Pancreas (tissue), 10 donors: ENCODE results near the gene TNFAIP8L1. TPM values are rescaled to one million over a fixed set of nuclear protein-coding genes. Genes with fewer than 3 reads are reported as not detected.

Source experiments
- ATAC-seq, 4 donors: fragments of 200-7000 bp; cut with Tn5 transposase; one replicate each; pipeline versions ENCODE4 v1.8.0 to v1.9.1; 2020; ENCODE audit warnings: mild to moderate bottlenecking in 4 of 4, moderate library complexity in 4 of 4
- DNase-seq, 6 donors: peaks; one replicate each; pipeline ENCODE4 v3.0.0-alpha.2; 2020
- FAIRE-seq: peaks from 2 replicates; lab custom pipeline; 2012; peaks lifted over from hg19 to GRCh38; lab: Jason Lieb, UNC
- H3K27ac ChIP-seq, 4 donors: fragments of 200-600 bp; sonication (generic); 1 replicate in 3 of 4; 2 replicates in 1 of 4; pipeline versions ENCODE4 v1.5.0 to v1.8.0; 2020
- H3K27me3 ChIP-seq, 4 donors: fragments of 200-600 bp; one replicate each; pipeline ENCODE4 v1.8.0; 2021
- H3K36me3 ChIP-seq, 3 donors: fragments of 200-600 bp; sonication (generic) in 1 of 3; one replicate each; pipeline versions ENCODE4 v1.5.0 to v1.8.0; 2020 to 2021
- H3K4me1 ChIP-seq, 3 donors: fragments of 200-600 bp; one replicate each; pipeline ENCODE4 v1.8.0; 2021
- H3K4me3 ChIP-seq, 4 donors: fragments of 200-600 bp; sonication (generic) in 2 of 4; one replicate each; pipeline versions ENCODE4 v1.5.0 to v1.8.0; 2020 to 2021
- H3K9me3 ChIP-seq, 4 donors: fragments of 200-600 bp; one replicate each; pipeline ENCODE4 v1.8.0; 2021
- CTCF ChIP-seq, 4 donors: fragments of 200-600 bp; sonication (generic) in 3 of 4; IDR thresholded peaks; one replicate each; pipeline versions ENCODE4 v1.5.0 to v1.8.0; 2021; ENCODE audit warnings: antibody characterized with exemption in 4 of 4
- WGBS, 2 donors: extraction: QIAGEN DNeasy Blood & Tissue Kit; methylation state at CpG; one replicate each; pipeline ENCODE4 v1.1.7; 2013; 5-methylcytosine and 5-hydroxymethylcytosine counted together
- intact Hi-C, 3 donors: fragments of 100-400 bp; cut with DNase I; formaldehyde crosslinking; loops; one replicate each; pipeline versions ENCODE4 v1.11.1 to v1.14.2; 2022
- polyA plus RNA-seq, 2 donors: library from polyadenylated mRNA; stranded (reverse); fragments of 200-250 nt; gene quantifications; one replicate each; pipeline ENCODE4 v1.2.3, GENCODE V29; 2013
- total RNA-seq, 6 donors: library from RNA; stranded (reverse); fragmentation: NEBNext Ultra II Directional in 4 of 6; extraction: Animal tissue kit (Norgen Biotek cat#: 25700) in 4 of 6; gene quantifications; one replicate each; pipeline versions ENCODE4 v1.2.1 to v1.2.4, GENCODE V29; 2021 to 2023
- donor health status: healthy with polysubstance abuse.
- donor health status: DM: no; HTN: no; CAD: no; lungs with moderate emphysema.
- donor health status: DM: no; HTN: no; CAD: no.
- donor health status: control.
- donor health status: control.
- donor health status: Bipolar disorder and iron deficiency.
- donor health status: DM: yes; HTN: yes; CAD: no.
- donor health status: DM: no; HTN: no; CAD: no.
- donor health status: DM: no; HTN: no; CAD: no.
- donor health status: DM: yes; HTN: yes; CAD: no.

TNFAIP8L1 gene
- total and polyA plus RNA-seq, 8 donors, result 1.2 to 3.6 (median 2.4) TPM

GRCh38 chr19:4636761-4637160 is 2.6 kb upstream of the TNFAIP8L1 start:
- Histone ChIP-seq H3K9me3 (no peaks in the 10 kb centered on the region), H3K27me3 (no peaks in the 10 kb centered on the region), H3K4me1 (peaks cover 0 to 13% (median 0%) of the 10 kb centered on the region in 3 donors), H3K4me3 (peak overlapping the region in 1 of 4 donors; percentile 50), H3K27ac (no peak overlapping the region), H3K36me3 (no peaks in the 10 kb centered on the region)
- WGBS, 2 donors, result 41 to 44% methylated on average over 8 of the region's 8 CpGs
- FAIRE-seq (no peak), DNase-seq (no peak), ATAC-seq (no peak)
- intact Hi-C loops, result no loop called here
- no peak for TF ChIP-seq CTCF (IDR thresholded peaks at IDR 0.05)

GRCh38 chr19:4638317-4638716 is 999 bp upstream of the TNFAIP8L1 start:
- DNase-seq, result peak in 1 of 6 donors; percentile 18
- no peaks in the 10 kb centered on the region for H3K9me3 ChIP-seq
- intact Hi-C loops, result no loop called here
- H3K27me3 ChIP-seq, result no peaks in the 10 kb centered on the region
- WGBS, 2 donors, result 74 to 78% methylated on average over 11 of the region's 11 CpGs
- no peak for ATAC-seq
- H3K27ac ChIP-seq, result peak overlapping the region in 2 of 4 donors; percentile 43 to 53
- peaks cover 0 to 13% (median 0%) of the 10 kb centered on the region in 3 donors for H3K4me1 ChIP-seq
- no peak for FAIRE-seq
- H3K4me3 ChIP-seq, result no peak overlapping the region
- H3K36me3 ChIP-seq, result no peaks in the 10 kb centered on the region
- TF ChIP-seq CTCF (IDR thresholded peaks at IDR 0.05), result no peak

GRCh38 chr19:4639531-4640246 is 373 bp downstream of the TNFAIP8L1 start:
- intact Hi-C loops, result no loop called here
- Histone ChIP-seq H3K9me3 (no peaks in the 10 kb centered on the region), H3K27me3 (no peaks in the 10 kb centered on the region), H3K27ac (no peak overlapping the region), H3K36me3 (no peaks in the 10 kb centered on the region), H3K4me3 (peak overlapping the region; percentile 36 to 72 (median 56)), H3K4me1 (peaks cover 0 to 6% (median 0%) of the 10 kb centered on the region in 3 donors)
- no peak for TF ChIP-seq CTCF (IDR thresholded peaks at IDR 0.05)
- DNase-seq (peak in 4 of 6 donors; percentile 53 to 84 (median 65)), FAIRE-seq (no peak), ATAC-seq (no peak)
- WGBS, 2 donors, result 9 to 13% methylated on average over 30 to 39 of the region's 39 CpGs

GRCh38 chr19:4640247-4641000 is 1.1 kb downstream of the TNFAIP8L1 start:
- Histone ChIP-seq H3K27me3 (no peaks in the 10 kb centered on the region), H3K27ac (no peak overlapping the region), H3K4me3 (peak overlapping the region in 3 of 4 donors; percentile 36 to 72 (median 59)), H3K4me1 (peaks cover 0 to 6% (median 0%) of the 10 kb centered on the region in 3 donors), H3K9me3 (no peaks in the 10 kb centered on the region), H3K36me3 (no peaks in the 10 kb centered on the region)
- intact Hi-C loops, result no loop called here
- DNase-seq, result no peak
- no peak for TF ChIP-seq CTCF (IDR thresholded peaks at IDR 0.05)
- no peak for FAIRE-seq
- no peak for ATAC-seq
- WGBS, 2 donors, result 74 to 79% methylated on average over 17 of the region's 17 CpGs
